Measurements from ENCODE around the gene CNOT6L.
A peak's percentile ranks its signal among the peaks of the same experiment; 100 is the strongest.

Gene CNOT6L

DNA sequence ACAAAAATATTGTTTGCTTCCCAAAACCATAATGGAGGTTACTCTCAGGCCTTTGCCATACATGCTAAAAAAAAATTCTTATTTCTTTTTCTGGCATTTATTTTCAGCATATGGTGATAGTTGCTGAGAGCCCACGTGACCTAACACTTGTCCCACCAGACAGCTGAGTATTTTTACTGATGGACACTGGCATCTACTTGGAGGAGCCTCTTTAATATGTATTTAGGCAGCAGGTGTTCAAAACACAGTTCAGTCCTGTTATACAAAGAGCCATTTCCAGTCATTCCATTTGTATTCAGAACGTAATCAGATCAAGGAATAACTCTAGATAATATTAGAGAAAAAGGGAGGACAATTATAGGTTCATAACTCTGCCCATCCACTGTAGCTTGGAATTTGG is 118.0 kb downstream of the CNOT6L start:
- TF ChIP-seq CTCF (IDR thresholded peaks at IDR 0.05), result no peak

- no peak for TF ChIP-seq CTCF (IDR thresholded peaks at IDR 0.05)
Observed at GRCh38 chr4:77699731-77700210, 119.4 kb downstream of the CNOT6L start.

DNA sequence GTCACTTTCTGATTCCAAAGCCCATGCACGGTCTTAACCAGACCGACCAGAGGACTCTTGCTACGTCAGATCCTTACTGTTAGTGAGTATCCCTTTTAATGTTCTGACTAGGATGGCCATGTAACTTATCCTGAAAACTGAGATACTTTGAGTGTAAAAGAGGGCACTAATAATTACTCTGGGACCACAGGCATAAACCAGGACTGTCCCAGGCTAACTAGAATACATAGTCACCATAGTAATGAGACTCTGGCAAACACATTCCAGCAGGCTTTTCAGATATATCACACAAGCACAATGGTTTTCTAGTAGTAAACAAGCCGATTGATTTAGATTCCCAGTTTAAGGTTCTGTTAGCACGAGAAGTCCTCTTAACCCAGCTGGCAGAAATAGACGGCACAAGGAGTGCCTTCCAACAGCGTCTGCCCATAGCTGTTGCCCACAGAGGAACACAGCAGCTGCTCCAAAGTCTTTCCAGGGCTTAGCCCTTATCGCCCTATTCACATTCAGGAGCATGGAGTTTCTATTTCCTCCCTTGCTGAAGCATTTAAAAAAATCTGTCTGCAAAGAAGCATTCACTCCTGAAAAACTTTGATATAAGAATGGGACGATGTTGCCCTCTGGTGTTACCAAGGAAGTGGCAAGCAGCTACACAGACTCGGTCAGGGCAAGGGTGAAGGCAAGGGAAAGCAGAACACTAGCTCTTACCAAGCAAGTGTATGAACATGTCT is 121.1 kb downstream of the CNOT6L start:
- TF ChIP-seq CTCF (IDR thresholded peaks at IDR 0.05), result peak; percentile 72

- no peak for TF ChIP-seq CTCF (IDR thresholded peaks at IDR 0.05)
Observed at GRCh38 chr4:77695774-77696173, 123.4 kb downstream of the CNOT6L start.

GRCh38 chr4:77692847-77693432 is 126.2 kb downstream of the CNOT6L start:
- TF ChIP-seq CTCF (IDR thresholded peaks at IDR 0.05), result no peak

- TF ChIP-seq CTCF (IDR thresholded peaks at IDR 0.05), result no peak
Observed at GRCh38 chr4:77681792-77682191, 137.4 kb downstream of the CNOT6L start.

GRCh38 chr4:77676842-77677241 is 142.3 kb downstream of the CNOT6L start:
- no peak for TF ChIP-seq CTCF (IDR thresholded peaks at IDR 0.05)

All from LNCAP (cell line).